Progenitor cell of endocrine pancreas (in vitro differentiated cells): ENCODE results near the gene SLAMF6. TPM values are rescaled to one million over a fixed set of nuclear protein-coding genes. Genes with fewer than 3 reads are reported as not detected.
A peak's percentile ranks its signal among the peaks of the same experiment; 100 is the strongest.

Source experiments
- DNase-seq: peaks from one replicate; pipeline ENCODE4 v3.0.0; 2021; ENCODE audit warnings: low spot score; ENCODE audit not compliant: unreplicated experiment
- H3K27ac Mint-ChIP-seq: 2 replicates; pipeline ENCODE4 v1.8.0; 2021; ENCODE audit warnings: mild to moderate bottlenecking, moderate library complexity, mixed read lengths
- H3K27me3 Mint-ChIP-seq: 2 replicates; pipeline ENCODE4 v1.8.0; 2021; ENCODE audit warnings: mixed read lengths
- H3K36me3 Mint-ChIP-seq: 2 replicates; pipeline ENCODE4 v1.8.0; 2022; ENCODE audit warnings: mixed read lengths; ENCODE audit not compliant: insufficient read depth
- H3K4me1 Mint-ChIP-seq: 2 replicates; pipeline ENCODE4 v1.8.0; 2021; ENCODE audit warnings: low read depth, mixed read lengths
- H3K4me3 Mint-ChIP-seq: 2 replicates; pipeline ENCODE4 v1.8.0; 2021; ENCODE audit warnings: low read depth, mild to moderate bottlenecking, moderate library complexity, mixed read lengths
- H3K9me3 Mint-ChIP-seq: 2 replicates; pipeline ENCODE4 v1.8.0; 2021; ENCODE audit warnings: low read depth, mixed read lengths
- total RNA-seq: library from RNA; stranded (reverse); gene quantifications from 2 replicates; pipeline ENCODE4 v1.2.1, GENCODE V29; 2021
- TF ChIP-seq, protein P1 (sequence below): fragments of 200-600 bp; sonication (generic); IDR thresholded peaks from one replicate; pipeline ENCODE4 v1.5.0; 2021; ENCODE audit warnings: antibody characterized with exemption, mild to moderate bottlenecking; ENCODE audit not compliant: unreplicated experiment

Gene SLAMF6
- total RNA-seq, 1 donor from 2014 or later: not detected

- DNase-seq: no peak
- Mint-ChIP-seq H3K9me3 (peaks cover 51% of the 10 kb centered on the region), H3K27me3 (no peaks in the 10 kb centered on the region), H3K4me1 (no peaks in the 10 kb centered on the region), H3K4me3 (no peak overlapping the region), H3K27ac (no peak overlapping the region), H3K36me3 (peaks cover 31% of the 10 kb centered on the region)
- TF ChIP-seq, protein P1, sequence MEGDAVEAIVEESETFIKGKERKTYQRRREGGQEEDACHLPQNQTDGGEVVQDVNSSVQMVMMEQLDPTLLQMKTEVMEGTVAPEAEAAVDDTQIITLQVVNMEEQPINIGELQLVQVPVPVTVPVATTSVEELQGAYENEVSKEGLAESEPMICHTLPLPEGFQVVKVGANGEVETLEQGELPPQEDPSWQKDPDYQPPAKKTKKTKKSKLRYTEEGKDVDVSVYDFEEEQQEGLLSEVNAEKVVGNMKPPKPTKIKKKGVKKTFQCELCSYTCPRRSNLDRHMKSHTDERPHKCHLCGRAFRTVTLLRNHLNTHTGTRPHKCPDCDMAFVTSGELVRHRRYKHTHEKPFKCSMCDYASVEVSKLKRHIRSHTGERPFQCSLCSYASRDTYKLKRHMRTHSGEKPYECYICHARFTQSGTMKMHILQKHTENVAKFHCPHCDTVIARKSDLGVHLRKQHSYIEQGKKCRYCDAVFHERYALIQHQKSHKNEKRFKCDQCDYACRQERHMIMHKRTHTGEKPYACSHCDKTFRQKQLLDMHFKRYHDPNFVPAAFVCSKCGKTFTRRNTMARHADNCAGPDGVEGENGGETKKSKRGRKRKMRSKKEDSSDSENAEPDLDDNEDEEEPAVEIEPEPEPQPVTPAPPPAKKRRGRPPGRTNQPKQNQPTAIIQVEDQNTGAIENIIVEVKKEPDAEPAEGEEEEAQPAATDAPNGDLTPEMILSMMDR: no peak
Observed at GRCh38 chr1:160558660-160559380, 35.8 kb upstream of the SLAMF6 start.

- H3K27me3 Mint-ChIP-seq: no peaks in the 10 kb centered on the region
- H3K36me3 Mint-ChIP-seq: peaks cover 28% of the 10 kb centered on the region
- DNase-seq: no peak
- TF ChIP-seq, protein P1: no peak
- peaks cover 7% of the 10 kb centered on the region for H3K9me3 Mint-ChIP-seq
- peaks cover 3% of the 10 kb centered on the region for H3K4me1 Mint-ChIP-seq
- peak overlapping the region; percentile 7 for H3K27ac Mint-ChIP-seq
- H3K4me3 Mint-ChIP-seq: no peak overlapping the region
Observed at GRCh38 chr1:160553778-160554177, 30.7 kb upstream of the SLAMF6 start.

DNA sequence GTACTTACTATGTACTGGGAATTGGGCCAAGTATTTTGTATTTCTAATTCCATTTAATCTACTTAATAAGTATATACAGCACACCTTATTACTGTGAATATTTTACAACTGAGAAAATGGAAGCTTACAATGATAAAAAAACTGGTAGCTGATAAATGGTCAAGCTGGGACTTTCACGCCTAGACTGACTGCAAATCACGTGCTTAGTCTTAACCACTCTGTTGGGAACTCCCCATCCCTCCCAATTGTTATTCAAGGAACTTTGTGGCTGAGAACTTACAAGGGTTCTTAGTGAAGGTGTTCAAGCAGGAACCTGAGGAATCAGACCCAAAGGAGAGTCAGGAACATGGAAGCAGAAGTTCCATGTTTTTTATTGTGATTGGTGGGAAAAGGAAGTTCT lies 29.4 kb upstream of the SLAMF6 start:
- Mint-ChIP-seq H3K4me3 (no peak overlapping the region), H3K9me3 (peaks cover 4% of the 10 kb centered on the region), H3K36me3 (peaks cover 22% of the 10 kb centered on the region), H3K27me3 (no peaks in the 10 kb centered on the region), H3K4me1 (peaks cover 10% of the 10 kb centered on the region), H3K27ac (no peak overlapping the region)
- TF ChIP-seq, protein P1: no peak
- DNase-seq: no peak

DNA sequence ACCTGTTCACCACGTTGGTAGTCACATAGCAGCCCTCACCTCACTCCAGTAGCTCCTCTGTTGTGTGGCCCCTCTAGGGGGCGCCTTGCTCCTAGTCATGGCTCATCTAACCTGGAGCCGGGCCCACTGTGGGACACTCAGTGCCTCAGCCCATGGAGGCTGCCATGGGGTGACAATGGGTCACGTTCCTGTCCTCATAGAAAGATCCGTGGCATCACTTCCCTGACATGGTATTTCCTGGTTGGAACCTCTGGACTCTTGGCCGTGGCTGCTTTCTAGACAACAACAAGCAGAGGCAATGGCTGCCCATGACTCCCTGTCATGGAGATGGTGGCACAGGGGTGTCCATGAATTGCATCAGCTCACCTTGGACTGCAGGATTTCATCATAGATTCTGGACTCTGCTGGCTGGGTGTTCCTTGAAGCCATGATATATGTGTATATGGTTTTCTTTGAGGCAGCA lies 27.5 kb upstream of the SLAMF6 start:
- H3K4me3 Mint-ChIP-seq: no peak overlapping the region
- TF ChIP-seq, protein P1: no peak
- no peak overlapping the region for H3K27ac Mint-ChIP-seq
- H3K4me1 Mint-ChIP-seq: peaks cover 10% of the 10 kb centered on the region
- no peaks in the 10 kb centered on the region for H3K27me3 Mint-ChIP-seq
- peaks cover 16% of the 10 kb centered on the region for H3K36me3 Mint-ChIP-seq
- DNase-seq: no peak
- peaks cover under 1% of the 10 kb centered on the region for H3K9me3 Mint-ChIP-seq

DNA sequence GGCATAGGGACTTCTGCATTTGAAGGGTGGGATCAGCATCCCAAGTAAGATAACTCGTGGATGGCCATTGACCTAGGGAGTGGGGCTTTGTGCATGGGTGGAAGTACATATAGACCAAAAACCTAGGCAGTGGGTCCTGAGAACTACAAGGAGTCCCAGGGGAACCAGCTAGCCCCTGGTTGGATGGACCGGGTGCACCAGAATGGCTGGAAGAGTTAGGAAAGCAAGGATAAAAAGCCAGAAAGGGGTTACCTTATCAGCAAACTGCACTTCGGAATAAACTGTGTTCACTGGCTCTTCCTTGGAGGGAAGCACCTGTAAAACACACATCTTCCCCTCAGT lies 26.6 kb upstream of the SLAMF6 start:
- no peak for DNase-seq
- H3K9me3 Mint-ChIP-seq: no peaks in the 10 kb centered on the region
- H3K36me3 Mint-ChIP-seq: peaks cover 14% of the 10 kb centered on the region
- no peaks in the 10 kb centered on the region for H3K27me3 Mint-ChIP-seq
- H3K4me3 Mint-ChIP-seq: no peak overlapping the region
- TF ChIP-seq, protein P1: no peak
- peaks cover 10% of the 10 kb centered on the region for H3K4me1 Mint-ChIP-seq
- no peak overlapping the region for H3K27ac Mint-ChIP-seq
